Trophoblast cell (in vitro differentiated cells and primary cell): ENCODE data around the gene LENEP.

Source experiments
- DNase-seq, 2 donors: peaks; one replicate each; pipeline ENCODE4 v3.0.0-alpha.2; 2016
- H2AFZ ChIP-seq: 2 replicates; pipeline ENCODE4 v1.6.1; 2013; ENCODE audit warnings: low read length, moderate library complexity, mild to moderate bottlenecking; ENCODE audit not compliant: insufficient read depth, poor library complexity
- H2AK5ac ChIP-seq: 2 replicates; pipeline ENCODE4 v1.6.1; 2013; ENCODE audit warnings: mild to moderate bottlenecking, low read length
- H2BK120ac ChIP-seq: 2 replicates; pipeline ENCODE4 v1.6.1; 2013; ENCODE audit warnings: low read length, mild to moderate bottlenecking, moderate library complexity; ENCODE audit not compliant: insufficient read depth, poor library complexity
- H2BK12ac ChIP-seq: 2 replicates; pipeline ENCODE4 v1.6.1; 2013; ENCODE audit warnings: mild to moderate bottlenecking, low read length, moderate library complexity
- H2BK5ac ChIP-seq: 2 replicates; pipeline ENCODE4 v1.6.1; 2013; ENCODE audit warnings: low read length, low read depth, moderate library complexity, mild to moderate bottlenecking; ENCODE audit not compliant: poor library complexity
- H3K14ac ChIP-seq: 2 replicates; pipeline ENCODE4 v1.6.1; 2013; ENCODE audit warnings: mild to moderate bottlenecking, low read length
- H3K18ac ChIP-seq: 2 replicates; pipeline ENCODE4 v1.6.1; 2013; ENCODE audit warnings: mild to moderate bottlenecking, low read length
- H3K23ac ChIP-seq: 2 replicates; pipeline ENCODE4 v1.6.1; 2013; ENCODE audit warnings: low read length
- H3K27ac ChIP-seq: 2 replicates; pipeline ENCODE4 v1.5.1; 2013; ENCODE audit warnings: low read depth, mild to moderate bottlenecking, inconsistent platforms, low read length, moderate library complexity
- H3K27me3 ChIP-seq: 2 replicates; pipeline ENCODE4 v1.6.1; 2013; ENCODE audit warnings: inconsistent platforms, mild to moderate bottlenecking, low read length, moderate library complexity; ENCODE audit not compliant: insufficient read depth
- H3K36me3 ChIP-seq, 2 experiments: 1 replicate in 1 of 2; 2 replicates in 1 of 2; pipeline ENCODE4 v1.6.1; 2013; ENCODE audit warnings: low read length in 2 of 2, mild to moderate bottlenecking in 2 of 2, moderate library complexity in 1 of 2; ENCODE audit not compliant: insufficient read depth in 2 of 2, control insufficient read depth in 1 of 2
- H3K4ac ChIP-seq: 2 replicates; pipeline ENCODE4 v1.6.1; 2013; ENCODE audit warnings: low read depth, mild to moderate bottlenecking, low read length, moderate library complexity
- H3K4me1 ChIP-seq, 2 experiments: 1 replicate in 1 of 2; 2 replicates in 1 of 2; pipeline ENCODE4 v1.6.1; 2013; ENCODE audit warnings: low read length in 2 of 2, mild to moderate bottlenecking in 2 of 2, moderate library complexity in 1 of 2; ENCODE audit not compliant: insufficient read depth in 2 of 2, control insufficient read depth in 1 of 2
- H3K4me2 ChIP-seq: 2 replicates; pipeline ENCODE4 v1.6.1; 2013; ENCODE audit warnings: inconsistent platforms, mild to moderate bottlenecking, low read length, moderate library complexity
- H3K4me3 ChIP-seq: 2 replicates; pipeline ENCODE4 v1.5.1; 2013; ENCODE audit warnings: mild to moderate bottlenecking, low read depth, low read length, inconsistent platforms
- H3K79me1 ChIP-seq: one replicate; pipeline ENCODE4 v1.6.1; 2013; ENCODE audit warnings: low read length
- H3K79me2 ChIP-seq: 2 replicates; pipeline ENCODE4 v1.6.1; 2013; ENCODE audit warnings: low read length, mild to moderate bottlenecking; ENCODE audit not compliant: control insufficient read depth, insufficient read depth, poor library complexity
- H3K9ac ChIP-seq: 2 replicates; pipeline ENCODE4 v1.6.1; 2013; ENCODE audit warnings: mild to moderate bottlenecking, low read length
- H3K9me3 ChIP-seq: 2 replicates; pipeline ENCODE4 v1.6.1; 2013; ENCODE audit warnings: low read depth, mild to moderate bottlenecking, control low read depth, inconsistent platforms, low read length; ENCODE audit not compliant: insufficient read depth
- H4K12ac ChIP-seq: 2 replicates; pipeline ENCODE4 v1.6.1; 2013; ENCODE audit warnings: low read depth, mild to moderate bottlenecking, low read length, moderate library complexity
- H4K8ac ChIP-seq: 2 replicates; pipeline ENCODE4 v1.6.1; 2013; ENCODE audit warnings: low read depth, mild to moderate bottlenecking, low read length, moderate library complexity
- H4K91ac ChIP-seq: one replicate; pipeline ENCODE4 v1.6.1; 2013; ENCODE audit warnings: low read depth, mild to moderate bottlenecking, low read length, moderate library complexity
- WGBS: extraction: QIAGEN DNeasy Blood & Tissue Kit; methylation state at CpG from one replicate; pipeline ENCODE4 v1.1.7; 2013; ENCODE audit warnings: missing lambda C conversion rate; ENCODE audit not compliant: insufficient read length, insufficient coverage; ENCODE audit errors: extremely low coverage; 5-methylcytosine and 5-hydroxymethylcytosine counted together

Gene LENEP

GRCh38 chr1:155001425-155001674 is 8.0 kb downstream of the LENEP start:
- peak overlapping the region; percentile 76 for H4K91ac ChIP-seq
- H3K23ac ChIP-seq = no peak overlapping the region
- H2AFZ ChIP-seq = no peak overlapping the region
- peaks cover 14 to 17% of the 10 kb centered on the region in 2 experiments for H3K4me1 ChIP-seq
- WGBS = no CpG with 5 or more reads among the region's 11 CpGs
- peak overlapping the region; percentile 10 for H3K14ac ChIP-seq
- H4K8ac ChIP-seq = peak overlapping the region; percentile 43
- DNase-seq = no peak
- no peak overlapping the region for H3K4ac ChIP-seq
- no peak overlapping the region for H4K12ac ChIP-seq
- H2BK5ac ChIP-seq = peak overlapping the region; percentile 85
- peak overlapping the region; percentile 37 for H3K9ac ChIP-seq
- peak overlapping the region; percentile 13 for H2BK12ac ChIP-seq
- H3K9me3 ChIP-seq = no peaks in the 10 kb centered on the region
- H2AK5ac ChIP-seq = no peak overlapping the region
- H2BK120ac ChIP-seq = peak overlapping the region; percentile 45
- peak overlapping the region; percentile 98 for H3K4me2 ChIP-seq
- peaks cover 0 to 3% of the 10 kb centered on the region in 2 experiments for H3K36me3 ChIP-seq
- peaks cover 18% of the 10 kb centered on the region for H3K79me2 ChIP-seq
- peak overlapping the region; percentile 5 for H3K18ac ChIP-seq
- peak overlapping the region; percentile 87 for H3K27ac ChIP-seq
- no peaks in the 10 kb centered on the region for H3K27me3 ChIP-seq
- peak overlapping the region; percentile 81 for H3K4me3 ChIP-seq
- H3K79me1 ChIP-seq = peaks cover 36% of the 10 kb centered on the region

GRCh38 chr1:155001675-155002463 is 8.5 kb downstream of the LENEP start:
- peak overlapping the region; percentile 81 for H3K4me3 ChIP-seq
- H3K23ac ChIP-seq = no peak overlapping the region
- peak overlapping the region; percentile 59 for H3K9ac ChIP-seq
- H4K91ac ChIP-seq = peak overlapping the region; percentile 76
- H3K27me3 ChIP-seq = no peaks in the 10 kb centered on the region
- peak overlapping the region; percentile 64 for H3K14ac ChIP-seq
- peak overlapping the region; percentile 87 for H3K27ac ChIP-seq
- H3K36me3 ChIP-seq = peaks cover 0 to 7% of the 10 kb centered on the region in 2 experiments
- peak overlapping the region; percentile 14 for H2AFZ ChIP-seq
- no peak overlapping the region for H3K4ac ChIP-seq
- H4K12ac ChIP-seq = no peak overlapping the region
- no CpG with 5 or more reads among the region's 38 CpGs for WGBS
- peaks cover 36% of the 10 kb centered on the region for H3K79me1 ChIP-seq
- H3K79me2 ChIP-seq = peaks cover 18% of the 10 kb centered on the region
- H3K4me2 ChIP-seq = peak overlapping the region; percentile 98
- peak overlapping the region; percentile 58 for H3K18ac ChIP-seq
- H2AK5ac ChIP-seq = no peak overlapping the region
- H2BK120ac ChIP-seq = peak overlapping the region; percentile 73
- H3K9me3 ChIP-seq = no peaks in the 10 kb centered on the region
- peak overlapping the region; percentile 85 for H2BK5ac ChIP-seq
- H2BK12ac ChIP-seq = peak overlapping the region; percentile 74
- H4K8ac ChIP-seq = peak overlapping the region; percentile 43
- DNase-seq = peak; percentile 98 to 99
- peaks cover 14 to 19% of the 10 kb centered on the region in 2 experiments for H3K4me1 ChIP-seq

- peaks cover 14 to 19% of the 10 kb centered on the region in 2 experiments for H3K4me1 ChIP-seq
- peak within 1 kb of the TSS; percentile 98 for H3K14ac ChIP-seq
- H2AFZ ChIP-seq = peak within 1 kb of the TSS; percentile 66
- no peaks in the 10 kb centered on the region for H3K9me3 ChIP-seq
- peak within 1 kb of the TSS; percentile 97 for H3K18ac ChIP-seq
- H2BK12ac ChIP-seq = peak within 1 kb of the TSS; percentile 85
- H3K4me2 ChIP-seq = peak within 1 kb of the TSS; percentile 98
- H3K79me1 ChIP-seq = peaks cover 36% of the 10 kb centered on the region
- H3K9ac ChIP-seq = peak within 1 kb of the TSS; percentile 59
- no CpG with 5 or more reads among the region's 35 CpGs for WGBS
- peak within 1 kb of the TSS; percentile 86 for H4K12ac ChIP-seq
- no peak within 1 kb of the TSS for H3K23ac ChIP-seq
- H3K36me3 ChIP-seq = peaks cover 0 to 7% of the 10 kb centered on the region in 2 experiments
- peaks cover 18% of the 10 kb centered on the region for H3K79me2 ChIP-seq
- H3K27ac ChIP-seq = peak within 1 kb of the TSS; percentile 89
- H2AK5ac ChIP-seq = peak within 1 kb of the TSS; percentile 96
- peak within 1 kb of the TSS; percentile 95 for H2BK5ac ChIP-seq
- no peaks in the 10 kb centered on the region for H3K27me3 ChIP-seq
- H4K91ac ChIP-seq = peak within 1 kb of the TSS; percentile 97
- peak within 1 kb of the TSS; percentile 96 for H2BK120ac ChIP-seq
- peak; percentile 30 to 50 for DNase-seq
- peak within 1 kb of the TSS; percentile 90 for H4K8ac ChIP-seq
- peak within 1 kb of the TSS; percentile 93 for H3K4me3 ChIP-seq
- H3K4ac ChIP-seq = peak within 1 kb of the TSS; percentile 98
These were observed 9.3 kb downstream of the LENEP start, which contains the start of gene ZBTB7B for GRCh38 chr1:155002464-155003226. Gene ZBTB7B (plus strand): TSS chr1:155002802. CDS start chr1:155014661, 11,859 bp downstream.

GRCh38 chr1:155003227-155003765 is 9.9 kb downstream of the LENEP start:
- H3K79me2 ChIP-seq = peaks cover 18% of the 10 kb centered on the region
- no CpG with 5 or more reads among the region's 37 CpGs for WGBS
- H2AFZ ChIP-seq = peak overlapping the region; percentile 66
- H2BK5ac ChIP-seq = peak overlapping the region; percentile 95
- peak overlapping the region; percentile 96 for H2AK5ac ChIP-seq
- H3K14ac ChIP-seq = peak overlapping the region; percentile 98
- H3K18ac ChIP-seq = peak overlapping the region; percentile 97
- no peaks in the 10 kb centered on the region for H3K9me3 ChIP-seq
- peak overlapping the region; percentile 1 for H2BK12ac ChIP-seq
- no peak for DNase-seq
- H3K36me3 ChIP-seq = peaks cover 0 to 7% of the 10 kb centered on the region in 2 experiments
- H4K12ac ChIP-seq = peak overlapping the region; percentile 86
- peak overlapping the region; percentile 95 for H3K4me2 ChIP-seq
- no peak overlapping the region for H3K23ac ChIP-seq
- H4K8ac ChIP-seq = peak overlapping the region; percentile 90
- peaks cover 36% of the 10 kb centered on the region for H3K79me1 ChIP-seq
- H2BK120ac ChIP-seq = peak overlapping the region; percentile 96
- H3K27me3 ChIP-seq = no peaks in the 10 kb centered on the region
- H3K4ac ChIP-seq = peak overlapping the region; percentile 98
- H4K91ac ChIP-seq = peak overlapping the region; percentile 97
- peak overlapping the region; percentile 89 for H3K27ac ChIP-seq
- peaks cover 20 to 24% of the 10 kb centered on the region in 2 experiments for H3K4me1 ChIP-seq
- peak overlapping the region; percentile 93 for H3K4me3 ChIP-seq
- H3K9ac ChIP-seq = peak overlapping the region; percentile 44
